ENCODE results near the gene DOCK9. TPM values are rescaled to one million over a fixed set of nuclear protein-coding genes. Genes with fewer than 3 reads are reported as not detected.

The DOCK9 gene
- total RNA-seq, 1 experiment from 2014 or later = 31.7 TPM

DNA sequence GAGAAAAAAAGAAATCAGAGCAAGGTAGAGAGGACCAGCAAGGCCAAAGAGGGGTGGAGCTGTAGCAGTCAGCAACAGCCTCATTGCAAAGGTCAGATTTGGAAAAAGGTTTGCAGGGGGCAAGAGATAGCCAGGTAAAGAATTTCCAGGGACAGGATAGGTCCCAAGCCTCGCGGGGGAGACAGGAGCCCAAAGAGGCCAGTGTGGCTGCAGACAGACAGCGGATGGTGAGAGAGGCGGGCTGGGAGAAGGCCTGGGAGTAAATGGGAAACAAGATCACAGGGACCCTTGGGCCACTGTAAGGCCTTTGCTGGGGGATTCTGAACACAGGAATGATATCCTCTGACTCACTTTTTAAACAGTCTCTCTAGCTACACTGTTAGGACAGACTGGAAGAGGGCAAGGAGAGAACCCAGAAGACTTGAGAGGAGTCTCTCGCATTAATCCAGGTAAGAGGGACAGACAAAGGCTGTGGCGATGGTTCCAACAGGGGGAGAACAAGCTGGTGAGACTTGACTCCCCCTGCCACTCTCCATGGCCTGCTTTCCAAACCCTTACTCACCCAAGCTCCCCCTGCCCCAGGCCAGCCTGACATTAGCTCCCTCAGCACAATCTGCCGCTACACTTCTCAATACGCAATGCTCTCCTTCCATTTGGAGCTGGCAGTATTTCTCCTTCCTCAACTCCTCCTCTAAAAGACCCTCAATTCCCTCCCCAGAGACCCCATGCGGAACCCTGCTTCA is 31.8 kb downstream of the DOCK9 start:
- no peak for DNase-seq
- H3K27me3 ChIP-seq (ENCODE audit: low read length) = no peaks in the 10 kb centered on the region
- H3K4me3 ChIP-seq (ENCODE audit: low read length) = no peak overlapping the region
- ChIA-PET CTCF (no interaction called here), POLR2A (ENCODE audit: unreplicated experiment) (no interaction called here)
- no peak overlapping the region for H3K27ac ChIP-seq (ENCODE audit: low read length)
- ATAC-seq = peak; percentile 40; the same call in 1 of the 2 replicates
- H2AFZ ChIP-seq (ENCODE audit: low read length) = no peak overlapping the region
- no peaks in the 10 kb centered on the region for H3K9me3 ChIP-seq (ENCODE audit: low read length)
- intact Hi-C loops (cut with micrococcal nuclease) = no loop called here
- H3F3A ChIP-seq (ENCODE audit: low read length, unreplicated experiment) = no peaks in the 10 kb centered on the region
- H3K4me1 ChIP-seq (ENCODE audit: insufficient read depth, low read length) = no peaks in the 10 kb centered on the region
- H4K20me1 ChIP-seq (ENCODE audit: low read length) = no peaks in the 10 kb centered on the region
- TF ChIP-seq EZH2phosphoT487 (IDR thresholded peaks at IDR 0.05; ENCODE audit: borderline replicate concordance, low read length) (no peak), EZH2 (IDR thresholded peaks at IDR 0.05; ENCODE audit: low read length, unreplicated experiment) (no peak)
- TF ChIP-seq, protein P1, sequence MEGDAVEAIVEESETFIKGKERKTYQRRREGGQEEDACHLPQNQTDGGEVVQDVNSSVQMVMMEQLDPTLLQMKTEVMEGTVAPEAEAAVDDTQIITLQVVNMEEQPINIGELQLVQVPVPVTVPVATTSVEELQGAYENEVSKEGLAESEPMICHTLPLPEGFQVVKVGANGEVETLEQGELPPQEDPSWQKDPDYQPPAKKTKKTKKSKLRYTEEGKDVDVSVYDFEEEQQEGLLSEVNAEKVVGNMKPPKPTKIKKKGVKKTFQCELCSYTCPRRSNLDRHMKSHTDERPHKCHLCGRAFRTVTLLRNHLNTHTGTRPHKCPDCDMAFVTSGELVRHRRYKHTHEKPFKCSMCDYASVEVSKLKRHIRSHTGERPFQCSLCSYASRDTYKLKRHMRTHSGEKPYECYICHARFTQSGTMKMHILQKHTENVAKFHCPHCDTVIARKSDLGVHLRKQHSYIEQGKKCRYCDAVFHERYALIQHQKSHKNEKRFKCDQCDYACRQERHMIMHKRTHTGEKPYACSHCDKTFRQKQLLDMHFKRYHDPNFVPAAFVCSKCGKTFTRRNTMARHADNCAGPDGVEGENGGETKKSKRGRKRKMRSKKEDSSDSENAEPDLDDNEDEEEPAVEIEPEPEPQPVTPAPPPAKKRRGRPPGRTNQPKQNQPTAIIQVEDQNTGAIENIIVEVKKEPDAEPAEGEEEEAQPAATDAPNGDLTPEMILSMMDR (conservative IDR thresholded peaks at IDR 0.05; ENCODE audit: low read depth, low read length) = no peak
- no TSS peak for BruUV-seq (replicated peaks)
- H3K9me2 ChIP-seq (replicated peaks; ENCODE audit: low read length) = no peaks in the 10 kb centered on the region
- no peak overlapping the region for H3K9ac ChIP-seq (ENCODE audit: low read length)
- H3K4me2 ChIP-seq (ENCODE audit: low read length) = no peak overlapping the region
- no peaks in the 10 kb centered on the region for H3K36me3 ChIP-seq (ENCODE audit: low read depth, low read length)
- H3K79me2 ChIP-seq (ENCODE audit: low read length) = no peaks in the 10 kb centered on the region

DNA sequence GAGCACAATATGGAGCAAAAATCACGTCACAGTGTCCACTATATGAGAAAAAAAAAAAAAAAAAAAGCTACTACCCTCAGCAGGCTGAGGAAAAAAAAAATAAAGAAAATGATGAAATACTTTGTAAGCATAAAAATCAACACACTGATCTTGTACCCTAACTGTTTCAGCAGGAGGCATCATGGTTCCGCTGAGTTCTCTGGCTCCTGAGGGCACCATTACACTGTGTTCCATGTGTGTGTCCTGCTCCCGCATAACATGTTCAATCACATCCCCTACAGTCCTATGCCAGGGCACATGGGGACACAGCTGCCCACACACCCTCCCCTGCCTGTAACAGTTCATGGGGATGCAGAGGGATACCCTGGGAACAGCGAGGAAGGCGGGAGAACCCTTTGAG is 33.5 kb downstream of the DOCK9 start:
- H3K4me3 ChIP-seq (ENCODE audit: low read length) = no peak overlapping the region
- H3K4me1 ChIP-seq (ENCODE audit: insufficient read depth, low read length) = no peaks in the 10 kb centered on the region
- BruUV-seq (replicated peaks) = no TSS peak
- H3F3A ChIP-seq (ENCODE audit: low read length, unreplicated experiment) = no peaks in the 10 kb centered on the region
- H3K9me3 ChIP-seq (ENCODE audit: low read length) = no peaks in the 10 kb centered on the region
- no peaks in the 10 kb centered on the region for H4K20me1 ChIP-seq (ENCODE audit: low read length)
- DNase-seq (no peak), ATAC-seq (no peak)
- ChIA-PET CTCF (no interaction called here), POLR2A (ENCODE audit: unreplicated experiment) (no interaction called here)
- no peak overlapping the region for H3K9ac ChIP-seq (ENCODE audit: low read length)
- no peaks in the 10 kb centered on the region for H3K9me2 ChIP-seq (replicated peaks; ENCODE audit: low read length)
- no peak overlapping the region for H2AFZ ChIP-seq (ENCODE audit: low read length)
- H3K4me2 ChIP-seq (ENCODE audit: low read length) = no peak overlapping the region
- no peak overlapping the region for H3K27ac ChIP-seq (ENCODE audit: low read length)
- H3K79me2 ChIP-seq (ENCODE audit: low read length) = no peaks in the 10 kb centered on the region
- no peaks in the 10 kb centered on the region for H3K27me3 ChIP-seq (ENCODE audit: low read length)
- H3K36me3 ChIP-seq (ENCODE audit: low read depth, low read length) = no peaks in the 10 kb centered on the region
- TF ChIP-seq EZH2 (IDR thresholded peaks at IDR 0.05; ENCODE audit: low read length, unreplicated experiment) (no peak), EZH2phosphoT487 (IDR thresholded peaks at IDR 0.05; ENCODE audit: borderline replicate concordance, low read length) (no peak)
- TF ChIP-seq, protein P1 (conservative IDR thresholded peaks at IDR 0.05; ENCODE audit: low read depth, low read length) = no peak
- intact Hi-C loops (cut with micrococcal nuclease) = no loop called here

DNA sequence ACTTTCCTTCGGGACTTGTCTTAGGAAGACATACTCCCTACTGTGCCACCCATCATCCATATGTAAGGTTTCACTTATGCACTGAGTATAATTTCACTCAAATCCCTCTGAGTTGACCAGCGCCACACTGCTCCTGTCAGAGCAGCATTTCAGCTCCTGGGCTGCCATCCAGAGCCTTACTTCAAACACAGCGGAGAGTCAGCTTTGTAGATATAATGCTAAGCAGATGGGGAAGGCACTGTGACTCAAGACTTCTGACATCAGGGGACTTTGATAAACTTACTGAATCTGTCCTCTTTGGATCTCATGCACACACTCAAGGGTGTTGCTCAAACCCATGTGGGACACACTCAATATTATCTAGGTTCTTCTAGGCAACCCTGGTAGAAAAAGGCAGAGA is 34.9 kb downstream of the DOCK9 start:
- H3K4me1 ChIP-seq (ENCODE audit: insufficient read depth, low read length) = no peaks in the 10 kb centered on the region
- no peak overlapping the region for H2AFZ ChIP-seq (ENCODE audit: low read length)
- ChIA-PET POLR2A (ENCODE audit: unreplicated experiment) (no interaction called here), CTCF (no interaction called here)
- no peaks in the 10 kb centered on the region for H4K20me1 ChIP-seq (ENCODE audit: low read length)
- DNase-seq = no peak
- H3K36me3 ChIP-seq (ENCODE audit: low read depth, low read length) = no peaks in the 10 kb centered on the region
- H3K27me3 ChIP-seq (ENCODE audit: low read length) = no peaks in the 10 kb centered on the region
- no peak overlapping the region for H3K4me2 ChIP-seq (ENCODE audit: low read length)
- no TSS peak for BruUV-seq (replicated peaks)
- H3K9me2 ChIP-seq (replicated peaks; ENCODE audit: low read length) = no peaks in the 10 kb centered on the region
- H3K27ac ChIP-seq (ENCODE audit: low read length) = no peak overlapping the region
- TF ChIP-seq, protein P1 (conservative IDR thresholded peaks at IDR 0.05; ENCODE audit: low read depth, low read length) = no peak
- TF ChIP-seq EZH2phosphoT487 (IDR thresholded peaks at IDR 0.05; ENCODE audit: borderline replicate concordance, low read length) (no peak), EZH2 (IDR thresholded peaks at IDR 0.05; ENCODE audit: low read length, unreplicated experiment) (no peak)
- H3K4me3 ChIP-seq (ENCODE audit: low read length) = no peak overlapping the region
- no peaks in the 10 kb centered on the region for H3F3A ChIP-seq (ENCODE audit: low read length, unreplicated experiment)
- intact Hi-C loops (cut with micrococcal nuclease) = no loop called here
- H3K9me3 ChIP-seq (ENCODE audit: low read length) = no peaks in the 10 kb centered on the region
- no peaks in the 10 kb centered on the region for H3K79me2 ChIP-seq (ENCODE audit: low read length)
- no peak for ATAC-seq
- H3K9ac ChIP-seq (ENCODE audit: low read length) = no peak overlapping the region
